MM.1S (cell line): ENCODE data around the gene ERI3.

Experiments used
- DNase-seq: peaks from one replicate; pipeline ENCODE4 v3.0.0-alpha.2; 2015
- H2AFZ ChIP-seq: fragments of 300-600 bp; sonication (generic); 2 replicates; pipeline ENCODE4 v1.6.0; 2016; ENCODE audit warnings: antibody characterized with exemption, low read length
- H3F3A ChIP-seq: fragments of 300-600 bp; sonication (generic); 2 replicates; pipeline ENCODE4 v1.6.1; 2016; ENCODE audit warnings: mild to moderate bottlenecking, antibody characterized with exemption, low read length, moderate library complexity, mixed read lengths; ENCODE audit not compliant: insufficient read depth
- H3K27ac ChIP-seq: fragments of 300-600 bp; sonication (generic); 2 replicates; pipeline ENCODE4 v1.5.1; 2016; ENCODE audit warnings: mild to moderate bottlenecking, low read length
- H3K27me3 ChIP-seq: fragments of 300-600 bp; sonication (generic); replicated peaks from 2 replicates; pipeline ENCODE4 v1.6.0; 2016; ENCODE audit warnings: low read length; ENCODE audit not compliant: insufficient read depth
- H3K36me3 ChIP-seq: fragments of 300-600 bp; sonication (generic); replicated peaks from 2 replicates; pipeline ENCODE4 v1.6.1; 2016; ENCODE audit warnings: mild to moderate bottlenecking, low read length, mixed read lengths; ENCODE audit not compliant: insufficient read depth
- H3K4me1 ChIP-seq: fragments of 300-600 bp; sonication (generic); 2 replicates; pipeline ENCODE4 v1.6.1; 2016; ENCODE audit warnings: low read length, mixed read lengths
- H3K4me2 ChIP-seq: fragments of 300-600 bp; sonication (generic); 2 replicates; pipeline ENCODE4 v1.6.0; 2016; ENCODE audit warnings: low read depth, low read length
- H3K4me3 ChIP-seq: fragments of 300-600 bp; sonication (generic); 2 replicates; pipeline ENCODE4 v1.5.1; 2016; ENCODE audit warnings: low read length, mixed read lengths
- H3K79me2 ChIP-seq: fragments of 300-600 bp; sonication (generic); 2 replicates; pipeline ENCODE4 v1.6.1; 2016; ENCODE audit warnings: mixed run types, low read length, mixed read lengths
- H3K9ac ChIP-seq: fragments of 300-600 bp; sonication (generic); 2 replicates; pipeline ENCODE4 v1.6.1; 2016; ENCODE audit warnings: low read length, mixed read lengths
- H3K9me2 ChIP-seq: fragments of 300-600 bp; sonication (generic); replicated peaks from 2 replicates; pipeline ENCODE4 v1.6.1; 2016; ENCODE audit warnings: mild to moderate bottlenecking, low read length, mixed read lengths; ENCODE audit not compliant: insufficient read depth
- H3K9me3 ChIP-seq: fragments of 300-600 bp; sonication (generic); replicated peaks from 2 replicates; pipeline ENCODE4 v1.6.1; 2016; ENCODE audit warnings: mild to moderate bottlenecking, low read length, mixed read lengths; ENCODE audit not compliant: insufficient read depth
- H4K20me1 ChIP-seq: fragments of 300-600 bp; sonication (generic); 2 replicates; pipeline ENCODE4 v1.6.1; 2016; ENCODE audit warnings: mild to moderate bottlenecking, low read length, moderate library complexity, mixed read lengths; ENCODE audit not compliant: insufficient read depth
- EZH2 ChIP-seq: fragments of 300-600 bp; sonication (generic); optimal IDR thresholded peaks from 2 replicates; pipeline ENCODE3; 2017; ENCODE audit warnings: low read depth, mild to moderate bottlenecking, antibody characterized with exemption, low read length, mixed read lengths
- EZH2phosphoT487 ChIP-seq: fragments of 300-600 bp; sonication (generic); IDR thresholded peaks from 2 replicates; pipeline ENCODE4 v1.6.1; 2018; ENCODE audit warnings: antibody characterized with exemption, low read length
- TF ChIP-seq, protein P1 (sequence below): fragments of 300-600 bp; sonication (generic); IDR thresholded peaks from 2 replicates; pipeline ENCODE4 v1.5.1; 2016; ENCODE audit warnings: antibody characterized with exemption, low read length, mixed read lengths

Gene ERI3

DNA sequence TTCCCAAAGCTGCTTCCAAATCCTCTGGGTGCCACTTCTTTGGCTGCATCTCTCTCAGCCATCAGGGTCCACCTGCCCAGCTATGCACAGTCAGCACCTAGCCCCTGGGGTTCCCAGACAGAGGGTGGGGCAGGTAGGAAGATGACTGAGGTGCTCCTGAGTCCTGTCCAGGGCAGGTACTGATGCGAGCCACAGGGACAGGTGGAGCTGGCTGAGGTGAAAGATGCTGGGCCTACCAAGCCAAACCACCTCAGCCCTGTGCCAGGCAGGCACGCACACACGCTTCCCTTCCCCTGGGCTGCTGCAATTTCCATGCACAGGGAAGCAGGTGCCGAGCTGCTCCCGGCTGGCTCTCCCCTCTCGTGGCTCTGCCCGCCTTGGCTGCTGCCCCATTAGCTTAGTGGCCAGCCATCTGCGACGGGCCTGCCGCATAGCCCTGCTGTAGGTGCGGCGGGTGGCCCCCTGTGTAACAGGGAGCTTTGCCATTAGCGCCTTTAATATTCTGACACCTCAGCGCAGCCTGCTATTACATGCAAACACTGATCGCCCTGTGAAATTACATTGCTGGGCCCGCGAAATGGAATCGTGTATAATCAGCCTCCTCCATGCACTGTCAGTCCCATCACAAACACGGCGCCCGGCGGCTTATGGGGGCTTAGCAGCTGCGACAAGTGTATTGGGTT is 102.9 kb downstream of the ERI3 start:
- no peak overlapping the region for H3K4me2 ChIP-seq
- no peaks in the 10 kb centered on the region for H3K9me3 ChIP-seq
- H4K20me1 ChIP-seq: no peaks in the 10 kb centered on the region
- H2AFZ ChIP-seq: no peak overlapping the region
- no peak for TF ChIP-seq EZH2phosphoT487
- TF ChIP-seq, protein P1, sequence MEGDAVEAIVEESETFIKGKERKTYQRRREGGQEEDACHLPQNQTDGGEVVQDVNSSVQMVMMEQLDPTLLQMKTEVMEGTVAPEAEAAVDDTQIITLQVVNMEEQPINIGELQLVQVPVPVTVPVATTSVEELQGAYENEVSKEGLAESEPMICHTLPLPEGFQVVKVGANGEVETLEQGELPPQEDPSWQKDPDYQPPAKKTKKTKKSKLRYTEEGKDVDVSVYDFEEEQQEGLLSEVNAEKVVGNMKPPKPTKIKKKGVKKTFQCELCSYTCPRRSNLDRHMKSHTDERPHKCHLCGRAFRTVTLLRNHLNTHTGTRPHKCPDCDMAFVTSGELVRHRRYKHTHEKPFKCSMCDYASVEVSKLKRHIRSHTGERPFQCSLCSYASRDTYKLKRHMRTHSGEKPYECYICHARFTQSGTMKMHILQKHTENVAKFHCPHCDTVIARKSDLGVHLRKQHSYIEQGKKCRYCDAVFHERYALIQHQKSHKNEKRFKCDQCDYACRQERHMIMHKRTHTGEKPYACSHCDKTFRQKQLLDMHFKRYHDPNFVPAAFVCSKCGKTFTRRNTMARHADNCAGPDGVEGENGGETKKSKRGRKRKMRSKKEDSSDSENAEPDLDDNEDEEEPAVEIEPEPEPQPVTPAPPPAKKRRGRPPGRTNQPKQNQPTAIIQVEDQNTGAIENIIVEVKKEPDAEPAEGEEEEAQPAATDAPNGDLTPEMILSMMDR: no peak
- TF ChIP-seq EZH2: no peak
- no peak overlapping the region for H3K4me3 ChIP-seq
- no peaks in the 10 kb centered on the region for H3K27me3 ChIP-seq
- no peaks in the 10 kb centered on the region for H3F3A ChIP-seq
- H3K36me3 ChIP-seq: no peaks in the 10 kb centered on the region
- H3K9ac ChIP-seq: no peak overlapping the region
- no peak overlapping the region for H3K27ac ChIP-seq
- H3K9me2 ChIP-seq: no peaks in the 10 kb centered on the region
- DNase-seq: no peak
- no peaks in the 10 kb centered on the region for H3K4me1 ChIP-seq
- H3K79me2 ChIP-seq: no peaks in the 10 kb centered on the region

DNA sequence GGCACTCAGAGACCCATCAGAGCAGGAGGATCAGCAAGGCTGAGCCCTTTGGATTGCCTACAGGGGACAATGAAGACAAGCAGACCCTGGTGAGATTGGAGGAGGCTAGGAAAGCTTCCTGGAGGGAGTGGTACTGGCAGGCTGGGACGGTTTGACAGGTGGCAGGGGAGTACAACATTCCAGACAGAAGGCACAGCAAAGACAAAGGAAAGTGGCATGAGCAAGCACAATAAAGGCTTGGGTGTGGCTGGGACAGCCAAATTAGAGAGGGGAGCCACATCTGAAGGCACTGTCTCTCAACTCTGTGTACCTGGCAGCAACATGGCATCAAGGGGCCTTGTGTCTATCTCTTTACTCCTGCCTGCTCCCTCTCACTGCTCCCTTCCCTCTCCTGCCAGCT is 103.6 kb downstream of the ERI3 start:
- Histone ChIP-seq H4K20me1 (no peaks in the 10 kb centered on the region), H3K4me1 (no peaks in the 10 kb centered on the region), H3K4me3 (no peak overlapping the region), H2AFZ (no peak overlapping the region), H3K27ac (no peak overlapping the region), H3K9me2 (no peaks in the 10 kb centered on the region), H3K27me3 (no peaks in the 10 kb centered on the region), H3K4me2 (no peak overlapping the region), H3K36me3 (no peaks in the 10 kb centered on the region), H3F3A (no peaks in the 10 kb centered on the region), H3K9ac (no peak overlapping the region), H3K9me3 (no peaks in the 10 kb centered on the region), H3K79me2 (no peaks in the 10 kb centered on the region)
- DNase-seq: no peak
- TF ChIP-seq, protein P1: no peak
- TF ChIP-seq EZH2 (no peak), EZH2phosphoT487 (no peak)

DNA sequence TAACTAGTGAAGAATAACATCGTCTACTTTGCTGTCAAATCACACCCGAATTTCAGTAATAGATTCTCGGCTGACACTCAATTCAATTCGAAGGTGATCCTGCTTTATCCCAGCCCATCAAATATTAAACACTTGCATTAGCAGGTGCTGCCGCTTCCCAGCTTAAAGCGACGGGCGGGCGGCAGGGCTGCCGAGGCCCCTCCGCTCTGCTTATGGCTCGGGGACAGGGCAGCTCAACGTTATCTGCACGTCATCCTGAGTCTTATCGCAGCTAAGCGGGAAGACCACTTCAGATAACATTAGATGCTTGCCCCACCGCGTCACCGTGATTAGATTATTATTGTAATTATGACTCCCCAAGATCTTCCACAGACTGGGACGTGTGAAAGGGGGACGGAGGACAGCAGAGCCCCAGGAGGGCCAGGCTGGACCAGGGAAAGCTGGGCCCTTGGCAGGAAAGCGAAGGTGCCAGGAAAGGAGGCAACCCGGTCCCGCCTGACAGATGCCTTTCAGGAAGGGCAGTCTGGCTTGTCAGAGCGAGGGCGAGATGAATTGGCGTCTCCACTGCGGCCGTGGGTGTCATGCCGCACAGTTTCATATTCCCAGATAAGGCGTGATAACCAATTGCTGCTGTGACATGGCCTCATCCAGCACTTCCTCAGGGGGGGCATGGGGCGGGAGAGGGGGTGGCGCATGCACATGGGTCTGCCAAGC is 104.8 kb downstream of the ERI3 start:
- Histone ChIP-seq H3K9me2 (no peaks in the 10 kb centered on the region), H2AFZ (no peak overlapping the region), H4K20me1 (no peaks in the 10 kb centered on the region), H3K27me3 (no peaks in the 10 kb centered on the region), H3K27ac (no peak overlapping the region), H3K36me3 (no peaks in the 10 kb centered on the region), H3K4me2 (no peak overlapping the region), H3K9me3 (no peaks in the 10 kb centered on the region), H3K4me1 (no peaks in the 10 kb centered on the region), H3K79me2 (no peaks in the 10 kb centered on the region), H3F3A (no peaks in the 10 kb centered on the region), H3K9ac (no peak overlapping the region), H3K4me3 (no peak overlapping the region)
- no peak for DNase-seq
- TF ChIP-seq EZH2phosphoT487: no peak
- TF ChIP-seq, protein P1: no peak
- no peak for TF ChIP-seq EZH2
